Brain microvascular endothelial cell (primary cell): ENCODE measurements around the gene KANSL3.
A peak's percentile ranks its signal among the peaks of the same experiment; 100 is the strongest.

ENCODE experiments used
- DNase-seq: peaks from one replicate; pipeline ENCODE4 v3.0.0-alpha.2; 2020
- H3K27ac ChIP-seq: fragments of 250-450 bp; sonication (Bioruptor Pico); 2 replicates; pipeline ENCODE4 v1.5.1; 2020; ENCODE audit warnings: mild to moderate bottlenecking, moderate library complexity
- H3K27me3 ChIP-seq: fragments of 250-450 bp; sonication (Bioruptor Pico); replicated peaks from 2 replicates; pipeline ENCODE4 v1.5.1; 2020; ENCODE audit warnings: mild to moderate bottlenecking
- H3K36me3 ChIP-seq: fragments of 250-450 bp; sonication (Bioruptor Pico); replicated peaks from 2 replicates; pipeline ENCODE4 v1.5.1; 2020; ENCODE audit warnings: mild to moderate bottlenecking
- H3K4me3 ChIP-seq: 2 replicates; pipeline ENCODE4 v1.5.1; 2011; ENCODE audit warnings: low read depth, mild to moderate bottlenecking, control low read depth, low read length, moderate library complexity
- CTCF ChIP-seq: IDR thresholded peaks from 2 replicates; pipeline ENCODE4 v1.5.1; 2011; ENCODE audit warnings: low read depth, mild to moderate bottlenecking, moderate library complexity, low read length, control low read depth, inconsistent platforms; ENCODE audit errors: missing control alignments
- in situ Hi-C: cut with HindIII; loops from 2 replicates; pipeline ENCODE4 v1.10.0; 2017; ENCODE audit warnings: low sequenced_read_pairs, low pct_ligation_motif_present

KANSL3 gene

DNA sequence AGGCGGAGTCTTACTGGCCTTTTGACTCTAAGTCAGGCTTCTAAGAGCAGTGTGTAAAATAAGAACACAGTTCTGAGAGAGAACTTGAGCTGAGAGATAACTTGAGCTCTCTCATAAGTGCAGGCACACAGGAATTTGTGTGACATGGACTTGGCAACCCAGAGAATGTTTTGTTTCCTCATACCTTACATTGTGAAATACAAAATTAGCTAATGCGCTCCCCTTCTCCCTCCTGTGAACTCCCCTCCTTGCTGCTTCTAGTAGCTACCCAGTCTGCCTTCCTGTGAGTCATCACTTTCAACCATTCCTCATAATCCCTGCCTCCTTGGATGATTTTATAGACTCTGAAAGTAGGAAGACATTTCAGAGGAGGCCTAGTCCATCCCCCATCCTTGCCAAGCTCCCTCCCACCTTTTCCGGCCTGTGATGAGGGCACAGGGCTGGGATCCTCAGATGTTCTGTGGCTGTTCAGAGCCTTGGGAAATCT lies 27.0 kb upstream of the KANSL3 start:
- TF ChIP-seq CTCF: no peak
- DNase-seq: peak; percentile 99
- in situ Hi-C loops: no loop called here
- Histone ChIP-seq H3K27ac (peak overlapping the region; percentile 93), H3K4me3 (no peak overlapping the region), H3K27me3 (no peaks in the 10 kb centered on the region), H3K36me3 (no peaks in the 10 kb centered on the region)

- no peak for DNase-seq
- Histone ChIP-seq H3K27me3 (no peaks in the 10 kb centered on the region), H3K27ac (peak overlapping the region; percentile 93), H3K4me3 (no peak overlapping the region), H3K36me3 (no peaks in the 10 kb centered on the region)
- in situ Hi-C loops: no loop called here
- no peak for TF ChIP-seq CTCF
Observed at GRCh38 chr2:96664366-96664925, 26.3 kb upstream of the KANSL3 start.

- no peak overlapping the region for H3K27ac ChIP-seq
- in situ Hi-C loops: no loop called here
Observed at GRCh38 chr2:96663829-96664228, 25.7 kb upstream of the KANSL3 start.

DNA sequence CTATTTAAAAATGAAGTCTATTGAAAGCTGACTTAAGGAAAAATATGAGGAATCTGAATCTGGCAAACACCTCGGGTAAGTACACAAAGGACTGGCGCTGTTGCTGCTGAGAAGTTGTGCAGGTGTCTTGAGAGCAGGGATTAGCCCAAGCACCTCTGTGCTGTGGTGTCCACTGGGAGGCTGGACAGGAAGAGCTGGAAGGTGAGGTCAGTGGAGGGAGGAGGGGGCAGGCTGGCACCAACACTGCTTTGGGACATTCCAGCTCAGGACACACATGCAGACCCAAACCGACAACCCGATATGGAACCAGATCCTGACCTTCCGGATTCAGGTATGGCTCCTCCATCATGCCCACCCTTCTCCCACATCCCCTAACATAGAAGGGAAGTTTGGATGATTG lies 25.1 kb upstream of the KANSL3 start:
- Histone ChIP-seq H3K36me3 (no peaks in the 10 kb centered on the region), H3K4me3 (no peak overlapping the region), H3K27me3 (no peaks in the 10 kb centered on the region), H3K27ac (no peak overlapping the region)
- no peak for DNase-seq
- in situ Hi-C loops: no loop called here
- TF ChIP-seq CTCF: no peak

More at GRCh38 chr2:96663829-96664228, 25.7 kb upstream of the KANSL3 start:
- Histone ChIP-seq H3K4me3 (no peak overlapping the region), H3K36me3 (no peaks in the 10 kb centered on the region), H3K27me3 (no peaks in the 10 kb centered on the region)
- no peak for TF ChIP-seq CTCF
- no peak for DNase-seq

- in situ Hi-C loops: no loop called here
- DNase-seq: no peak
- H3K27me3 ChIP-seq: no peaks in the 10 kb centered on the region
- no peak overlapping the region for H3K4me3 ChIP-seq
- no peaks in the 10 kb centered on the region for H3K36me3 ChIP-seq
- H3K27ac ChIP-seq: no peak overlapping the region
- TF ChIP-seq CTCF: no peak
Observed at GRCh38 chr2:96662360-96662759, 24.2 kb upstream of the KANSL3 start.

DNA sequence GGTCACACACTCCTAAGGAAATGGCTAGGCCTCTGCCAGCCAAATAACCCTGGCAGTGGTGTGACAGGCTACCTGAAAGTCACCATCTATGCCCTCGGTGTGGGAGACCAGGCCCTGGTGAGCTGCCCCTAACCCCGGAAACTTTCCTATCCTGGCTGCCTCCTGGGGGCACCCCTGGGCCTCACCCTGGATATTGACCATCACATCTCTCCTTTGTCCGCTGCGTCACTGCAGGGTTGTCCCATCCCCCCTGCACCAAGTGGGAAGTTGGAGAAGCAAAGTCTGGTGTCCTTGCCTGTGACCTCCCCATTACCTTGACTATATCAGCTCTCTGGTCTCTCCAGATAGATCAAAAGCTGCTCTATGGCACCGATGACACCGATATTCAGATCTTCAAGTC lies 23.2 kb upstream of the KANSL3 start:
- Histone ChIP-seq H3K36me3 (no peaks in the 10 kb centered on the region), H3K27ac (no peak overlapping the region), H3K27me3 (no peaks in the 10 kb centered on the region), H3K4me3 (no peak overlapping the region)
- TF ChIP-seq CTCF: no peak
- in situ Hi-C loops: no loop called here
- DNase-seq: no peak
